NCI-H1694 treated with DMSO at 0.1 percent for 48 hours (cell line): ENCODE measurements around the gene ZNF558.

Source experiments
- DNase-seq: peaks from one replicate; lab custom pipeline; 2025; lab: John Stamatoyannopoulos, UW

Gene ZNF558

DNA sequence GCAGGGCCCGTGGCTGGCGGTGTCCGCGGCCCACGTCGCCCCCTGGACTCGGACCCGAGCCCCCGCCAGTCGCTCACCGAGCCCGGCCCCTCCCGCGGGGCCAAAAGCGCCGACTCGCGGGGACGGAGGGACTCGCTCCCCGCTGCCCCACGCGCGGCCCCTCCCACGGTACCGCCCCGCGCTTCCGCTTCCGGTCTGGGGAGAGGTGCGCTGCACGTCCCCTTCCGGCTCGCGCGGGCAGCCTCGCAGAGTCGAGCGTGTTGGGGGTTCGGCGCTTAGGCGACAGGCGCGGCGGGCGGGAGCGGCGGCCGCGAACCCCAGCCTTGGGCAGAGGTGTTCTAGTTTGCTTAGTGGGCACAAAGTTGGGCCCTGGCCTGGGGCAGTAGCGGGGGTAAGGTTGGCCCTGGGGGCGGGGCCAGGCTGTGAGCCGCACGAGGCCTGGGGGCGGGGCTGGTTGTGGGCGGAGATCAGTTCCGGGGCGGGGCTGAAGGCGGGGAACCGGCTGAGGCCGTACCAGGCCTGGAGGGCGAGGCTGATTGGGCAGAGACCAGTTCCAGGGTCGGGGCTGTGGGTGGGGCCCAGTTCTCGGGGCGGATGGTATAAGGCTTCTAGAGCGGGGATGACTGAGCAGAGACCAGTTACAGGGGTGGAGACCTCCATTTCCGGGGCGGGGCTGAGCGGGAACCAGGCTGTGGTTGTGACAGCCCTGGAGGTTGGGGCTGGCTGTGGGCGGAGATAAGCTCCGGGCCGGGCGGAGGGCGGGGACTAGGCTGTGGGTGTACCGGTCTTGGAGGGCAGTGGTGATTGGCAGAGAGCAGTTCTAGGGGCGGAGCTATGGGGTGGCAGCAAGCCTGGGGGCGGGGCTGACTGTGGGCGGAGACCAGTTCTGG is at the start of gene ZNF558, which contains the start of gene MBD3L1:
ZNF558 (minus strand) TSS at position 173 of the 890 bp plus-strand sequence. CDS start 9,645 bp downstream, outside the sequence.
MBD3L1 (plus strand) TSS at position 246 of the 890 bp plus-strand sequence. CDS start 10,302 bp downstream, outside the sequence.
- peak; percentile 83 for DNase-seq

DNA sequence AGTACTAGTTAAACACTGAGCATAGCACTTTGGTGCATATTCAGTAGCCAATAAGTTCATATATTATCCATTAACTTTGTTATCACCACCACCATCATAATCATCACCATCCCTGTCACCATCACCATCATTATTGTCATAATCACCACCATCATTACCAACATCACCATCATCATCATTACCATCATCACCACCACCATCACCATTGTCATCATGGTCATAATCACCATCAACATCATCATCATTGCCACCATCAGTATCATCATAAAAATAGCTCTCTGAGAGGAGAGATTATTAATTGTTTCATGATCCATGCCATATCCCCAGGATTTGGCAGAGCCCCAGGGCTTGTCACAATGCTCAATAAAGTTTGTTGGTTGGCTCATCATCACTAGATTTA is 49.4 kb upstream of the ZNF558 start:
- DNase-seq = no peak

DNA sequence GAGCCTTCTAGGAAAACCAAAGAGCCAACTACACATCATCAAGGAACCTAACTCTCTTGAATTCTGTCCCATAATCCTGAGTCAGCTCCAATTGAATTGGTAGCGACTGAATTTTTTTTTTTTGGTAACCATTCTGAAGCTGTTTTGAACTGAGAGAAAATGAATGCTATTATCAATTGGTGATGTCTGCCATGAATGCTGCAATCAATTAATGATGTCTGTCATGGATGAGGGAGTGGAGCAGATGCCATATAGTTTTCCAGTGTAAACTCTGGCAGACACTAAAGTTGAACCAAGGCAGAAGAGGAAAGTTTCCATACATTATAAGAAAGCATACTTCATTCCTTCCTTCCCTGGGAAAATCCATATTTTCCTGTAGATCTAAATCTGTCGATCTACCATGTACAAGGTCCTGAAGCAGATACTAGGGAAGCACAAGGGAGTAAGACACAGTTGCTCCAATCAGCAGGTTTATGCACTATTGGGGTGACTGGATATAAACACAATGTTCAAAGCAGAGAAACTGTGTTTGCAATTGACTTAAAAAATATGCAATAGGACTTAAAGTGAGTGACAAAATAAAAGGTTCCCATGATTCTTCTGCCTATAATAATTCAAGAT is 48.9 kb upstream of the ZNF558 start:
- DNase-seq = no peak

DNA sequence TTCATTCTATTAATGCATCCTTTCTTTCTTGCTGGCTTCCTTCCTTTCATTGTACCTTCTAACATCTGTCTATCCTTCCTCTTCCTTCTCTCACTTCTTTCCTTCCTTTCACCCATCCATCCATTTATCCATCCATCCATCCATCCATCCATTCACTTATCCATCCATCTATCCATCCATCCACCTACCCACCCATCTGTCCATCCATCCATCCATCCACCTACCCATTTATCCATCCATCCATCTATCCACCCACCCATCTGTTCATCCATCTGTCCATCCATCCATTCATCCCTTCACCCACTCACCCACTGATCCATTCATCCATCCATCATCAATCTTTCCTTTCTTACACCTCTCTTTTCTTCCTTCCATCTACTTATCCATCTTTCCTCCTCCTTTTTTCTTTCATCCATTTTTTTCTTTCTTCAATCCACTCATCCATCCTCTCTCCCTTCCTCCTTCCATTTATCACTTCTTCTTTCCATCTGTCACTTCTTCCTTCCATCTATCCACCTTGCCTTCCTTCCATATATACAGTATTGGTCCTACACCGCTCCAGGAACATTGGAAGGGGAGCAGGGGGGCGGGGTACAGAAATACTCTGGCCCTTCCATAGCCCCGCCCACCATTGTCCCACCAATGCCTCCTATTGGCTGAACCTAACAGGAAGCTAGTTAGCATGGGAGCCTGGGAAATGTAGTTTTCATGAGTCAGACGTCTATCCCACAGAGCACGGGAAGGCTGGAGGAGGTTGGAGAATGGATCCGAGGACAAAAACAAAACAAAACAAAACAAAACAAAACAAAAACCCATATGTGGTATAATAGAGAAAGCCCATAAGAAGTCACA is 46.0 kb upstream of the ZNF558 start:
- no peak for DNase-seq

DNA sequence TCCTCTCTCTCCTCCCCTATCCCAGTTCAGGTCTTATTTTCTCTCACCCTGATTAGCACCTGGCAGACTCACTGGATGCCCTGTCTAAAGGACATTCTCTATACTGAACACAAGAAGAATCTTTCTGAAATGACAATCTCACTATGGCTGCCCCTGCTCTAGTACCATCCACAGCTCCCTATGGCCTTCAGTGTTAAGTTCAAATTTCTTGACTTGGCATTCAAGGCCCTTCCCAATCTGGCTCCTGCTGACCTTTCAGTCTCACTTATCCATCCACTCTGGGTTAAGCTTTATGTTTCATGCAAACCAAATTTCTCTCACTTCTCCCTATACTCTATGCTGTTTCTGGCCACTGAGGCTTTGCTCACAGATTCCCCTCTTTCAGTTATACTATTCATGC is 34.2 kb upstream of the ZNF558 start:
- DNase-seq = no peak

DNA sequence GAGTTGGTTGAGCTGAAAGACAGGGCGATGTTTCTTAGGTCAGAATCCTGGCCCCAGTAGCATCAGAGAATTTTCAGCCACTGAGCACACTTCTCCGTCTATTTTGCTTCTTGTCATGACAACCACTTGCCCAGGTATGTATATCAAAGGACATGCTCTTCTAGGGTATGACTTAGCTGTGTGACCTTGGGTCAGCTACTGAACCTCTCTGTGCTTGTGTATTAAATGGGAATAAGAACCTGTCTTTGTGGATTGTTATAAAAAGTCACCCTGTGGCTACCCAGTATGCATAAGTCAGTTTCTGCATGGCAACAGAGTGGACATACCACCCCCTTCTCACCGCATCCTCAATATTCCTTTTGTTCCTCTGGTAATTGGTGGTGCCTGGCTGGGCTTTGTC is 26.2 kb upstream of the ZNF558 start:
- no peak for DNase-seq

DNA sequence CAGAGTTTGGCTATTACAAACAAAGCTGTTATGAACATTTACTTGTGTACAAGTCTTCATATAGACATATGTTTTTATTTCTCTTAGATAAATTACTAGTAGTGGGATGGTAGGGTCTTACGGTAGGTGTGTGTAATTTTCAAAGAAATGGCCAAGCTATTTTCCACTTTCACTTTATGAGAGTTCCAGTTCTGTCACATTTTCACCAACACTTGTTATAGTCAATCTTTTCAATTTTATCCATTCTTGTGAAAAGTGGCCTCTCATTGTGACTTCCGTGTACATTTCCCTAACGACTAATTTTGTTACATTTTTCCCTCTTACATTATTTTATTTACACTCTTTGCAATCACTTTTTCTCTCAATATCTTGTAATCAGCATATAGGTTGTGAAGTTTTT is 18.4 kb upstream of the ZNF558 start:
- DNase-seq = no peak

DNA sequence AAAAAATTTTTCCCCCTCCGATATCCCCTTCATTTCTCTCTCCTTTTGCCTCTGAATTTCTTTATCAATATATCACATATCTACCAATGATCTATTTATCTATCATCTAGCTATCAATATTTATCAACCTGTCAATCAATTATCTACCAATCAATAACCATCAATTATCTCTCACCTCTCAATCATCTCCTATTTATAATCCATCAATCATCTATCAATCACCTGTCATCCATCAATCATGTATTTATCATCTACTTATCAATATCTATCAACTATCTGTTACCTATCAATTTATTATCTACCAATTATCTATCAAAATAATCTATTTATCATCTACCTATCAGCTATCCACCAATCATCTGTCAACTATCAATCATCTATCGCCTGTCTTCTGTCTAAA is 17.1 kb upstream of the ZNF558 start:
- DNase-seq = no peak

DNA sequence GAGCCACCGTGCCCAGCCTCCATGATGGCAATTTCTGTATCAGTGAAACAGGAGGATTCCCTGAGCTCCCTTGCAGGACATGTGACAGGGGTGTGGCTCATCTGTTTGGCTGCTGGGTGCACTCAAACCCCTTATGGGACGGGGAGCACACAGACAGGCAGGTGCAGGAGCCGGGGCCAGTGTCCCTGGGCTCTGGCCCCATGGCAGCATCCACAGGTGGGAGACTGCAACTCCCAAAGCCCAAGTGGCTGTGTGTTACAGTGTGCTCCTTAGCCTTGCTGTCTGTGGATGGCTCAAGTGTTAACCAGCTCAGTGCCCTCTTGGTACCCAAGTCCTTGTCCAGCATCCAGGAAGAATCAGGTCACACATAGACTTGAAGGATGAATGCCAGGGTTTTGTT is 14.7 kb upstream of the ZNF558 start:
- DNase-seq = no peak

DNA sequence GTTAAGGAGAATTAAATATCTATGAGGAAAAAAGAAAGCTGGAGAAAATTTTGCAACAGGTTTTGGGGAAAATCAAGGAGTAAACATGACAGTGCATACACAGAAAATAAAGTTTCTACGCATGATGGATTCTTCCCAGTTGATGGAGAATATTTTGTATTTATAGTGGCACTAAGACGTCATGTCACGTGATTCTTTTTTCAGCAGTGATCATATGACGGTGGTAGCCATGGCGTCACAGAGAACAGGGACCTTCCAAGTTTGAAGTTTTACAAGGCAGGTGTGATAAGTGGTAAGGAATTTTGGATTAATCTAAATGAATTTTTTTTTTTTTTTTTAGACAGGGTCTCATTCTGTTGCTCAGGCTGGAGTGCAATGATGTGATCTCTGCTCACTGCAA is 8.6 kb upstream of the ZNF558 start:
- DNase-seq = no peak

DNA sequence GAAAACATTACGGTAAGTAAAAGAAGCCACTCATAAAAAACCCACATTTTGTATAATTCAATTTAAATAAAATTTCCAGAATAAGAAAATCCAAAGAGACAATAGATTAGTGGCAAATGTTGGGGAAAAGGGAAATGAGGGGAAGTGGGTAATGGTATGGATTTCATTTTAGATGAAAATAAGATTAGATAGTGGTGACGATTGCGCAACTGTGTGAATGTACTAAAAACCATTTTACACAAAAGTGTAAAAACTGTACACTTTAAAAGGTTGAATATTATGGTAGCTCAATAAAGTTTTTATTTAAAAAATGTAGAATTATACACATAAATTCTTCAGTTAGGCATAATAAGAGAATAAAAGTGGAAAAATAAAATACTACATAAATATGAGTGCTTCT is 3.8 kb upstream of the ZNF558 start:
- DNase-seq = no peak

DNA sequence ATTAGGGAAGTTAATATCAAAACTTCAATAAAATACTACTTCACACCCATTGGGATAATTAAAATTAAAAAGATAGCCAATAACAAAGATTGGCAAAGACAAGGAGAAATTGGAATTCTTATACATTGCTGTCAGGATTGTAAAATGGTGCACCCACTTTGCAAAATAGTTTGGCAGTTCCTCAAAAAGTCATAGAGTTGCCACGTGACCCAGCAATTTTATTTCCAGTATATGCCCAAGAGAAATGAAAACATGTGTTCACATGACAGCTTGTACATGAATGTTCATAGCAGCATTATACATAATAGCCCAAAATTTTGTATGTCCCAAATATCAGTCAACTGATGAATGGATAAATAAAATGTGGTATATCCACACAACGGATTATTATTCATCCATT is 3.3 kb upstream of the ZNF558 start:
- DNase-seq = no peak

DNA sequence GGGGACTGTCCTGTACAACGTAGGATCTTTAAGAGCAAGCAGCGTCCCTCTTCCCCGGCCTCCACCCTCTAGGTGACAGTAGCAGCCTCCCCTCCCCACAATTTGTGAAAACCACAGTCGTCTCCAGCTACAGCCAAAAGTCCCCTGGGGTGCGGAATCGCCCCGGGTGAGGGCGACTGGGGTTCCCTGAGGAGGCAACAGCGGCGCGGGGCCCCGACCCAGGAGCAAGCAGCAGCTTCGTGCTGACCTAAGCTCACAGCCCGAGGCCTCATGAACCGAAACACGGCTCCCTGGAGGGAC is 322 bp downstream of the ZNF558 start:
- DNase-seq = peak; percentile 26

DNA sequence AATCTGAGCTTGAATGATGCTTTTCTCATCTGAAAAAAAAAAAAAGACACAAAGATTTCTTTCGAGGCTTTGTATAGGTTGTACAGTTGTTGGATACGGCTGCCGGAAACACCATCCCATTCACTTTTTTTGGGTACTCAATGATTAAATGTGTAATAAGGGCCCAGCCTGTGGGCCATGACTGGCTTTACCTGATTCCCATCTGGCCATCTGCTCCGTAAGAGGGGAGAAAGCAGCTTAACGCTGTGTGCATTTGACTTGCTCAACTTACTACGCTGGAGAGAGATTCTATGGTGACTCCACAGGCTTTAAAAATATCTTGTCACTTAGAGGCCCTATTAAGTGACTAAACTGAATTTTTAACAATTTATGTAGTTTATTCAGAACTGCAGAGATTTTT is 731 bp downstream of the ZNF558 start:
- no peak for DNase-seq

DNA sequence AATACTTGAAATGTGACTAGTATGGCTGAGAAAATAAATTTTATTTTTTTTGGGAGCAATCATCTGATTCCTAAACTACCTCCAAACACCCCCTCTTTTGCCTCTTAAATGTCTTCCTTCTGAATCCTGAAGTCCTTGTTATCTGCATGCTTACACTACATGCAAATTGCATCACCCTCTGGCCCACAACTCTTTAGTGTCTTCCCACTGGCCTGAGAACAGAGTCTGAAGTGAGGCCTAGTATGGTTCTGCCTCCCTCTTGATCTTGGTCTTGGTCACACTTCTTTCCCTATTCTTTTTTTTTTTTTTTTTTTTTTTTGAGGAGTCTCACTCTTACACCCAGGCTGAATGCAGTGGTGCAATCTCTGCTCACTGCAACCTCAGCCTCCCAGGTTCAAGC is 4.8 kb downstream of the ZNF558 start:
- DNase-seq = no peak

DNA sequence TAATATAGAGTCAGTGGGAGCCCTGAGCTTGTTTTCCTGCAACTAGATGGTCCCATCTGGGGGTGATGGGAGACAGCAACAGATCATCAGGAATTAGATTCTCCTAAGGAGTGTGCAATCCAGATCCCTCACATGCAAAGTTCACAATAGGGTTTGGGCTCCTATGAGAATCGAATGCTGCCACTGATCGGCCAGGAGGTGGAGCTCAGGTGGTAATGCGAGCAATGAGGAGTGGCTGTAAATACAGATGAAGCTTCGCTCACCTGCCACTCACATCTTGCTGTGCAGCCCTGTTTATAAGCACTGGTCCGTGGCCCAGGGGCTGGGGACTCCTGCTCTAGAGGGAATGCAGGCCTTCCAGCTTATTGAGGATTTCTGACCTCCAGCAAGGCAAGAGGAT is 5.7 kb downstream of the ZNF558 start:
- no peak for DNase-seq

DNA sequence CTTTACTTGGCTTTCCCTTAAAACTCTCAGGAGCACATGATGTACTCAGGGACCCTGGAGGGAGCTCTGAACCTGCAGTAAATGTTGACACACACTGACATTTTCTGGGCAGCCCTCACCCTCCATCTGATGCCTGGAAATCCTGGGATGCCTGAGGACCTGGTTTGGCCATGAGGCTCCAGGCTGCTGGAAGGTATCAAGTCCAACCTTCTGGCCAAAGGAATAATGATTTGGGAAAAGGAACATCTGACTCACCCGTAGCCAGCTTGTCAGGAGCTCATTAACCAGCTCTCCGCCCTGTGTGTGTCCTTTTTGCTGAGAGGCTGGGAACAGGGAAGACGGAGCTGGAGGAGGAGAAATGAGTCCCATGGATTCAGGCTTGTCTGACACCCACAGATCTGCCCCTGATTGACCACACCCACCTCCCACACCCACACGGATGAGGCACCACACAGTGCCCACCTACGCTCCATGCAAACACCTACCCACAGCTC is 10.3 kb downstream of the ZNF558 start:
- DNase-seq = no peak

DNA sequence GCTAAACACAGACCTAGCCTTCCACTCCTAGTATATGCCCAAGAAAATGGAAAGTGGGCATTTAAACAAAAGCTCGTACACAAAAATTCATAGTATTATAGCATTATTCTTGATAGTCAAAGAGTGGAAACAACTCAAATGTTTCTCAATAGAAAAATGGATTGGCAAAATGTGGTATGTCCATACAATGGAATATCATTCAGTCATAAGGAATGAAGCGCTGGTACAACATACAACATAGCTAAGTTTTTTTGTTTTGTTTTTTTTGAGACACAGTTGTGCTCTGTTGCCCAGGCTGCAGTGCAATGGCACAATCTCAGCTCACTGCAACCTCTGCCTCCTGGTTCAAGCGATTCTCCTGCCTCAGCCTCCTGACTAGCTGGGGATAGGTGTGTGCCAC is 11.9 kb downstream of the ZNF558 start:
- no peak for DNase-seq

DNA sequence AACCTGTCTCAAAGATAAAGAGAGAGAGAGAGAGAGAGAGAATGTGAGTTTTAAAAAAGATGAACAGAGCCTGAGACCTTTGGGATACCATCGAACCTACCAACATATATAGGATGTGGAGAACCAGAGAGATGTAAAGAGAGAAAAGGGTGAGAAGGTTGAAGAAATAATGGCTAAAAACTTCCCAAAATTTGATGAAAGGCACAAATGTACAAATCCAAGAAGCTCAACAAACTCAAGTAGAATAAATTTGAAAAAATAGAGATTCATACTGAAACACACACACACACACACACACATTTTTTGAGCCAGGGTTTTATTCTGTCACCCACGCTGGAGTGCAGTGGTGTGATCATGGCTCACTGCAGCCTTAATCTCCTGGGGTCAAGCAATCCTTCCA is 16.3 kb downstream of the ZNF558 start:
- no peak for DNase-seq

DNA sequence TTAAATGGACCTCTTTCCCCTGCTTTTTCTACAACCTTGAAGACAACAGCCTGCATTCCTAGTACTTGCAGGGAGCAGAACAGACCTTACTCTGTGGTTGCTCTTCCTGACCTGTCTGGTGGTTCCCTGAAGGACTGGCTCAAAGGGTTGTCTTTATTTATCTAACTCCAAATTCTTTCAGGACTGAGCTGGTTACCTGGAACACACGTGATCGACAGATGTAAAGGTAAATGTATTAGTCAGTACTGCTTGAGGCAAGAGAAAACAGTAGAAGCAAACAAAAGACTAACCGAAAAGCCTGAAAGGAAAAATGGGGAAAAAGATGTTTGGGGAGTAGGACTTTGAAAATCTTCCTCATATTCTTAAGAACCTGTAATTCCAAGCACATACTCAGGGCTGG is 17.9 kb downstream of the ZNF558 start:
- DNase-seq = no peak

DNA sequence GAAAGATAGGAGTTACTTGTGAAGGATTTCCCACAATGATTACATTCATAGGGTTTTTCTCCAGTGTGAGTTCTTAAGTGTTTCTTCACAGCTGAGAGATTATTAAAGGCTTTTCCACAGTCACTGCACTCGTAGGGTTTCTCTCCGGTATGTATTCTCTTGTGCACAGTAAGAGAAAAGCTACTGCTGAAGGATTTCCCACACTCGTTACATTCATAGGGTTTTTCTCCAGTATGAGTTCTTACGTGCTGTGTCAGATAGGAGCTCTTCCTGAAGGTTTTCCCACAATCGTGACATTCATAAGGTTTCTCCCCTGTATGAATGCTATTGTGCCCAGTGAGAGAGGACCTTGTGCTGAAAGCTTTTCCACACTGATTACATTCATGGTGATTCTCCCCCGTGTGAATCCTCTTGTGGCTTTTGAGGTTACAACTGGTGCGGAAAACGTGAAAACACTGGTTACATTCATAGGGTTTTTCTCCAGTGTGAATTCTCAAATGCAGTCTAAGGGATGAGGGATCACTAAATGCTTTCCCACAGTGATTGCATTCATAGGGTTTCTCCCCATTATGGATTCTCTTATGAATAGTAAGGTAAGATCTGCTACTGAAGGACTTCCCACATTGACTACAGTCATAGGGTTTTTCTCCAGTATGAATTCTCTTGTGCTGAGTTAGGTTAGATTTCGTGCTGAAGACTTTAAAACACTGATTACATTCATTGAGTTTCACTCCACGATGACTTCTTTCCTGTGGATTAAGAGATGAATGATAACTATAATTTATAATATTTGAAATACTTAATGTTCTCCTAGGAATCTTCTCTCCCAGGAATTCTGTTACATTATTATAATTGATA is 20.6 kb downstream of the ZNF558 start:
- DNase-seq = no peak

DNA sequence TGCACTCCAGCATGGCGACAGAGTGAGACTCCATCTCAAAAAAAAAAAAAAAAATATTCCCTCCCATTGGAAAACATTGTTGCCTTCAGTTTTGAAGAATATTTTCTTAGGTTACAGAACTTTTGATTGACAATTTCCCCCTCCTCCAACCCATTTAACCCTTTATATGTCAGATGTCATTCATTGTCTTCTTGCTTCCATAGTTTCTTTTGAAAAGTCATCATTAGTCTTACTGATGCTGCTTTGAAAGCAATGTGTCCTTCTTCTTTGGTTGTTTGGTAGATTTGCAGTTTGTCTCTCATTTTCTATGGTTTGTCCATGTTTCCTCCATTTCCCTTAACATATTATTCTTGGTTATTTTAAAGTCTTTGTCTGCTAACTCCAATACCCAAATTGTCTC is 25.4 kb downstream of the ZNF558 start:
- DNase-seq = no peak
